GM18861 (cell line): Measurements from ENCODE around the gene WSB1.
"Not testable (repeated sequence)": the region's sequence is repeated elsewhere in the genome, so short reads cannot be mapped to it uniquely, and the experiment has no call there.

Experiments used
- ATAC-seq: cut with Tn5 transposase; IDR thresholded peaks from one replicate; pipeline ENCODE4 v1.9.1; 2021; ENCODE audit not compliant: unreplicated experiment

Gene WSB1

GRCh38 chr17:27313301-27313700 lies 19.4 kb downstream of the WSB1 start:
- no peak for ATAC-seq

- ATAC-seq = no peak
Measured at GRCh38 chr17:27315322-27315721, 21.4 kb downstream of the WSB1 start.

- ATAC-seq = no peak
Measured at GRCh38 chr17:27315796-27316465, 22.0 kb downstream of the WSB1 start.

GRCh38 chr17:27318228-27318627 lies 24.3 kb downstream of the WSB1 start:
- ATAC-seq = no peak

- ATAC-seq = no peak
Measured at GRCh38 chr17:27318633-27319032, 24.7 kb downstream of the WSB1 start.

- ATAC-seq = no peak
Measured at GRCh38 chr17:27319541-27320221, 25.8 kb downstream of the WSB1 start.

- ATAC-seq = no peak
Measured at GRCh38 chr17:27320222-27320560, 26.3 kb downstream of the WSB1 start.

GRCh38 chr17:27321372-27321771 lies 27.5 kb downstream of the WSB1 start:
- ATAC-seq = no peak

GRCh38 chr17:27322026-27322425 lies 28.1 kb downstream of the WSB1 start:
- no peak for ATAC-seq

GRCh38 chr17:27322690-27323508 lies 29.0 kb downstream of the WSB1 start:
- no peak for ATAC-seq

- ATAC-seq = no peak
Measured at GRCh38 chr17:27323538-27324215, 29.8 kb downstream of the WSB1 start.

- no peak for ATAC-seq
Measured at GRCh38 chr17:27324771-27325339, 30.9 kb downstream of the WSB1 start.

GRCh38 chr17:27326051-27326450 lies 32.1 kb downstream of the WSB1 start:
- no peak for ATAC-seq

GRCh38 chr17:27326585-27326984 lies 32.7 kb downstream of the WSB1 start:
- no peak for ATAC-seq

- ATAC-seq = no peak
Measured at GRCh38 chr17:27327397-27327796, 33.5 kb downstream of the WSB1 start.

- ATAC-seq = no peak
Measured at GRCh38 chr17:27327871-27328270, 34.0 kb downstream of the WSB1 start.

- not testable (repeated sequence) for ATAC-seq
Measured at GRCh38 chr17:27328686-27329085, 34.8 kb downstream of the WSB1 start.

- ATAC-seq = no peak
Measured at GRCh38 chr17:27329146-27329805, 35.4 kb downstream of the WSB1 start.

GRCh38 chr17:27332047-27332393 lies 38.1 kb downstream of the WSB1 start:
- no peak for ATAC-seq

GRCh38 chr17:27332485-27333409 lies 38.8 kb downstream of the WSB1 start:
- peak; percentile 76 for ATAC-seq
